Aorta (tissue), 5 donors: ENCODE results near the gene PLAAT3. TPM values are rescaled to one million over a fixed set of nuclear protein-coding genes. Genes with fewer than 3 reads are reported as not detected.
"Not testable (repeated sequence)": the region's sequence is repeated elsewhere in the genome, so short reads cannot be mapped to it uniquely, and the experiment has no call there.

Experiments
- ATAC-seq: fragments of 200-7000 bp; cut with Tn5 transposase; one replicate; pipeline ENCODE4 v1.9.1; 2022; ENCODE audit warnings: moderate library complexity; ENCODE audit not compliant: low FRiP score
- DNase-seq, 2 donors: peaks; one replicate each; pipeline ENCODE4 v3.0.0-alpha.2; 2020
- H3K27ac ChIP-seq, 2 donors: one replicate each; pipeline ENCODE4 v1.5.1; 2013; ENCODE audit warnings: low read length in 2 of 2, mild to moderate bottlenecking in 2 of 2, moderate library complexity in 2 of 2, control low read depth in 1 of 2, inconsistent platforms in 1 of 2, low read depth in 1 of 2
- H3K27me3 ChIP-seq, 2 donors: one replicate each; pipeline ENCODE4 v1.6.1; 2013; ENCODE audit warnings: control low read depth in 1 of 2, low read length in 1 of 2, mild to moderate bottlenecking in 1 of 2, moderate library complexity in 1 of 2; ENCODE audit not compliant: insufficient read depth in 2 of 2, control insufficient read depth in 1 of 2
- H3K36me3 ChIP-seq, 2 donors: one replicate each; pipeline ENCODE4 v1.6.1; 2013; ENCODE audit warnings: control low read depth in 1 of 2, low read length in 1 of 2, mild to moderate bottlenecking in 1 of 2; ENCODE audit not compliant: insufficient read depth in 2 of 2, control insufficient read depth in 1 of 2
- H3K4me1 ChIP-seq, 2 donors: one replicate each; pipeline ENCODE4 v1.6.1; 2013; ENCODE audit warnings: low read length in 2 of 2, control low read depth in 1 of 2, mild to moderate bottlenecking in 1 of 2, moderate library complexity in 1 of 2; ENCODE audit not compliant: insufficient read depth in 2 of 2, control insufficient read depth in 1 of 2
- H3K4me3 ChIP-seq, 2 donors: one replicate each; pipeline ENCODE4 v1.5.1; 2013; ENCODE audit warnings: low read length in 2 of 2, control low read depth in 1 of 2, mild to moderate bottlenecking in 1 of 2
- H3K9me3 ChIP-seq: one replicate; pipeline ENCODE4 v1.6.1; 2013; ENCODE audit warnings: mild to moderate bottlenecking, low read length; ENCODE audit not compliant: control insufficient read depth
- WGBS, 2 donors: extraction: QIAGEN DNeasy Blood & Tissue Kit; methylation state at CpG; one replicate each; pipeline ENCODE4 v1.1.7; 2013; 5-methylcytosine and 5-hydroxymethylcytosine counted together
- intact Hi-C, 2 donors: fragments of 100-400 bp; cut with DNase I; formaldehyde crosslinking; loops; one replicate each; pipeline versions ENCODE4 v1.14.2 to v1.15.0; 2022
- polyA plus RNA-seq, 2 donors: library from polyadenylated mRNA; stranded (reverse); fragments of 200-250 nt; gene quantifications; one replicate each; pipeline ENCODE4 v1.2.3, GENCODE V29; 2013
- total RNA-seq, 2 donors: library from RNA; stranded (reverse); fragmentation: NEBNext Ultra II Directional; extraction: Animal tissue kit (Norgen Biotek cat#: 25700); gene quantifications; one replicate each; pipeline ENCODE4 v1.2.1, GENCODE V29; 2021
- donor health status: healthy with polysubstance abuse.
- donor health status: Bipolar disorder and iron deficiency.
- donor health status: DM: no; HTN: no; CAD: no.
- donor health status: DM: no; HTN: no; CAD: no.
- donor health status: DM: yes; HTN: yes; CAD: no.

Gene PLAAT3
- total and polyA plus RNA-seq, 4 donors: 47.2 to 69.5 (median 57.6) TPM

GRCh38 chr11:63547061-63547460 lies 67.2 kb downstream of the PLAAT3 start:
- DNase-seq (no peak), ATAC-seq (no peak)
- Histone ChIP-seq H3K36me3 (no peaks in the 10 kb centered on the region), H3K27me3 (no peaks in the 10 kb centered on the region), H3K27ac (no peak overlapping the region), H3K4me3 (no peak overlapping the region), H3K4me1 (no peaks in the 10 kb centered on the region), H3K9me3 (no peaks in the 10 kb centered on the region)
- intact Hi-C loops: no loop called here
- 94 to 97% methylated on average over 1 of the region's 1 CpG for WGBS, 2 donors

DNA sequence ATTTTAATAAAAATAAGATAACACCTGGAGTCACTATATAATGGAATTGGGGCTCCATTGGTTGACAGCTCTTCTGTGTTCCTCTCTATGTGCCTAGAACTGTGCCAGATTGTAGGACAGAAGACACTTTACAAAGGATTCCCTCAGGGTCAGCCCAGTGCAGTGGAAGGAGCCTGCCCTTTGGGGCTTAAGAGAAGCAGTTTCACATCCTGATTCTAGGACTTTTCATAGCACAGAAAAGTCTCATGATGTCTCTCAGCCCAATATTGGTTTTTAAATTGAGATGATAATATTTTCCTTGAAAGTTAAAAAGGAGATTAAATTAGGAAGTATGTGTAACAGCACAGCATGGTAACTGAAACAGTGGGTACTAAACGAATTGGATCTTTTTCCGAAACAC lies 70.5 kb downstream of the PLAAT3 start:
- no peak for ATAC-seq
- H3K27me3 ChIP-seq: no peaks in the 10 kb centered on the region
- 93 to 94% methylated on average over 2 of the region's 2 CpGs for WGBS, 2 donors
- no peak overlapping the region for H3K27ac ChIP-seq
- no peak overlapping the region for H3K4me3 ChIP-seq
- no peaks in the 10 kb centered on the region for H3K4me1 ChIP-seq
- H3K9me3 ChIP-seq: no peaks in the 10 kb centered on the region
- H3K36me3 ChIP-seq: no peaks in the 10 kb centered on the region
- no peak for DNase-seq
- intact Hi-C loops: no loop called here

- DNase-seq, H3K27ac ChIP-seq, H3K9me3 ChIP-seq, ATAC-seq, intact Hi-C loops, H3K27me3 ChIP-seq, H3K4me1 ChIP-seq, H3K36me3 ChIP-seq, H3K4me3 ChIP-seq: not testable (repeated sequence)
- WGBS, 2 donors: 80 to 81% methylated on average over 2 of the region's 2 CpGs
These were observed 71.7 kb downstream of the PLAAT3 start for GRCh38 chr11:63542506-63542905.

DNA sequence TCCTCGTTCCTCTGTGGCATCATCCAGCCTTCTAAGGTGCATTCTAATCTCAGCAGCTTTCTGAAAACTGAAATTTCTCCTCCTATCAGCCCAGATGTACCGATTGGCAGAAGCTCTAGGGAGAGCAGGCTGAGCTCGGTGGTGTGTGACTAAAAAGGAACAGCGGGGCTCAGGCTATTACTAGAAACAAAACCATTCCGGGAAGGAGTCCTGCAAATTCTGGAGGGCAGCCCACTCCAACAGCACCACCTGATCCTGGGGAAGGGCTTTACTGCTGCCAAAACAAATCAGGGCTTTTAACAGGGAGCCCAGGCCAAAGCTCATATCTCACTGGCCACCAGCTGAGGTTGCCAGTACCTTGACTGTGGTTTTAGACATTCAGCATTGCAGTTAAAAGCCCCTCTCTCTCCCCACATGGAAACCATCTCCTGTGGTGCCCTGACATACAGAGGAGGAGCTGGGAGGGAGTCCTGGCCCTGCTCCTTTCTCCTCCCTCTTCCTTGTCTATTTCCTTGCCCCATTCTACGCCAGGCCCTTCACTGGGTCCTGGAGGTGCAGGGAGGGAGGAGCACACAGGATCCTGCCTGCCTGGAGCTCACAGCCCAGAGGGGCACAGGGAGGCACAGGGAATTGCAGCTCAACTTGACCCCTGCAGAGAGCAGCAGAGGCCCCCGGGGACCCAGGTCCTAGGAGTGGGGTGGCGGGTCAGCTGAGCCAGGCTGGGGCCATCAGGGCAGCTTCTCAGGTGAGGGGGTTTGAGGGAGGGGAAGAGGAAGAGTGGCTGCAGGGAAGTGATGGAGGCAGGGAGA lies 76.7 kb downstream of the PLAAT3 start:
- Histone ChIP-seq H3K27ac (peak overlapping the region; percentile 45 to 84), H3K4me3 (peak overlapping the region; percentile 36 to 55), H3K27me3 (no peaks in the 10 kb centered on the region), H3K4me1 (no peaks in the 10 kb centered on the region), H3K36me3 (no peaks in the 10 kb centered on the region), H3K9me3 (no peaks in the 10 kb centered on the region)
- peak; percentile 90 for ATAC-seq
- 18 to 23% methylated on average over 7 to 8 of the region's 8 CpGs for WGBS, 2 donors
- DNase-seq: peak in 1 of 2 donors; percentile 87
- intact Hi-C loops: loop anchor here in 1 of 2 donors (5.0 kb wide), 3 partner anchors 35 to 75 kb away; partner anchors contain the start of genes PLAAT3 and PLAAT5

DNA sequence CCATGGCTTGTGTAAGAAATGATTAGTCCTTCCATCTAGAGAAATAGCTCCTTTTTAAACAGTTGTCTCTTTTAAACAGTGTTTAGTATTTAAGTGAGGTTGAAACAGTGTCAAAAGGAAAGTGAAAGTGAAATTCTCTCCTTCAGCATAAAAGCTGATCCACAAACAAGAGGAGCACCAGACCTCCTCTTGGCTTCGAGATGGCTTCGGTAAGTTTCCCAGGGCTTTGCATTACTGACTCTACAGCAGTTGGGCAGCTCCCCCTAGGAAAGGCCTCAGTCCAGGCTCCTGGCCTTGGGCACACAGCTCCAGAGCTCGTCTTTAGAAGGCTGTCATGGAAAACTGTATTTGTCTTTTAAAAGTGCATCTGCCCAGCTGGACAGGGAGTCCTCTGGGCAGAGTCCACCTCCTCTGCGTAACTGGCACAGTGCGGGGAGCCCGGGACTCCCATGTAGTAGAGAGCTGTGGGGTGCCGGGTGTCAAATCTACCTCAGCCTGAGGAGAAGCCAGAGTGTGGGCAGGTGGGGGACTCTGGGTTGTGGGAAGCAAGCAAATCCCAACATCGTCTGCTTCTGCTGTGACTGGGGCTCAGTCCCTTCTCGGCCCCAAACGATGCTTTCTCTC lies 77.5 kb downstream of the PLAAT3 start, which contains the start of gene PLAAT4:
Gene PLAAT4, plus strand, starts transcription at position 140 of the 624 bp plus-strand sequence. Its CDS starts 61 bp downstream, at position 201.
- 0 to 1% methylated on average over 10 of the region's 10 CpGs for WGBS, 2 donors
- DNase-seq (peak in 1 of 2 donors; percentile 71), ATAC-seq (peak; percentile 76)
- H3K9me3 ChIP-seq: no peaks in the 10 kb centered on the region
- peak within 1 kb of the TSS; percentile 45 to 84 for H3K27ac ChIP-seq
- intact Hi-C loops: loop anchor here in 1 of 2 donors (5.0 kb wide), 3 partner anchors 36 to 76 kb away; partner anchors contain the start of genes PLAAT3 and PLAAT5
- H3K4me3 ChIP-seq: peak within 1 kb of the TSS; percentile 36 to 55
- H3K27me3 ChIP-seq: no peaks in the 10 kb centered on the region
- H3K4me1 ChIP-seq: no peaks in the 10 kb centered on the region
- H3K36me3 ChIP-seq: no peaks in the 10 kb centered on the region

GRCh38 chr11:63535734-63536133 lies 78.5 kb downstream of the PLAAT3 start:
- intact Hi-C loops: loop anchor here in 1 of 2 donors (5.0 kb wide), 3 partner anchors 37 to 77 kb away; partner anchors contain the start of genes PLAAT3 and PLAAT5
- H3K9me3 ChIP-seq: no peaks in the 10 kb centered on the region
- 92 to 95% methylated on average over 1 of the region's 1 CpG for WGBS, 2 donors
- no peaks in the 10 kb centered on the region for H3K4me1 ChIP-seq
- no peaks in the 10 kb centered on the region for H3K36me3 ChIP-seq
- DNase-seq (no peak), ATAC-seq (no peak)
- no peak overlapping the region for H3K4me3 ChIP-seq
- H3K27me3 ChIP-seq: no peaks in the 10 kb centered on the region
- H3K27ac ChIP-seq: peak overlapping the region in 1 of 2 donors; percentile 8

DNA sequence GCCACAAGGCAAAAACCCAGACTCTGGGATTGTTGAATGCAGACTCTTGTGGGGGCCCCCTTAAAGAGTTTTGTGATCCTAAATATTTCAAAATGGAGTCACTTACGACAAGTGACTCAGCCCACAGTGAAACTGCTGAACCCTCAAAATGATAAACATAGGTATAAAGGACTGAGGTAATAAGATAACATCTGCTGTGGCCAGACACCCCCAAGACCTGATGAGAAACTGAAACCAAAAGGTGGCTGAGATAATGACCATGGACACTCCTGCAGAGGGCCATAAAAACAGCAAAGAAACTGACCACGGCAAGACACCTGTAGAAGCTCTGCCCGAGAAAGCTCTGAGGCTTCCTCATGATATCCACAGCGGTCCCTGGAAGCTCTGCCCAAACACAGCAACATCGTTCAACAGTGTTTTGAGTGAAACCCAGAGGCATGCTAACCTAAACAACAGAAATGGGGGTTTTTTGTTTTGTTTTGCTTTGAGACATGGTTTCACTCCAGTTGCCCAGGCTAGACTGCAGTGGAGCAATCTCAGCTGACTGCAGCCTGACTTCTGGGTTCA lies 79.3 kb downstream of the PLAAT3 start:
- ATAC-seq (no peak), DNase-seq (no peak)
- 90 to 93% methylated on average over 5 of the region's 5 CpGs for WGBS, 2 donors
- Histone ChIP-seq H3K36me3 (no peaks in the 10 kb centered on the region), H3K27me3 (no peaks in the 10 kb centered on the region), H3K9me3 (no peaks in the 10 kb centered on the region), H3K4me1 (no peaks in the 10 kb centered on the region), H3K27ac (no peak overlapping the region), H3K4me3 (no peak overlapping the region)
- intact Hi-C loops: loop anchor here in 1 of 2 donors (5.0 kb wide), 3 partner anchors 37 to 77 kb away; partner anchors contain the start of genes PLAAT3 and PLAAT5

DNA sequence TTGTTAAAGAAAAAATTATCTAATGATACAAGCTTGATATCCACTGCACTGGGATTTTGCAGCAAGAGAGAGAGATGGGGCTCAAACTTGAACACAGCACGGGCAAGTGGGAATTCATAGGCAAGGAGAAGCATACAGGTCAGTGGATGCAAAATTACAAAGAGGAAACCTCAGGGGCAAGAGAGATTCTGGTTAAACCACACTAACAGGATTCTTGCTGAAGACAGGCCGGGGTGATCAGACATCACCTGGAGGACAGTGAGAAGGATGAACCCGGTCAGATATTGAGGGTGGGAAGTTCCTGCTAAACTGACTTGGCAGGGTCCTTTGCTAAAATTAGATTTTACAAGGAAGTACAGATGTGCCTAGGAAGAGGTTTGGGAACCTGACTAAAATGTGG lies 80.2 kb downstream of the PLAAT3 start:
- Histone ChIP-seq H3K27me3 (no peaks in the 10 kb centered on the region), H3K4me1 (no peaks in the 10 kb centered on the region), H3K36me3 (no peaks in the 10 kb centered on the region), H3K27ac (no peak overlapping the region), H3K9me3 (no peaks in the 10 kb centered on the region), H3K4me3 (no peak overlapping the region)
- no peak for ATAC-seq
- intact Hi-C loops: no loop called here
- WGBS, 2 donors: 90 to 94% methylated on average over 3 of the region's 3 CpGs
- DNase-seq: peak in 1 of 2 donors; percentile 7
